UCSD-AML1 (cell line): ENCODE results near the gene EEFSEC.
A peak's percentile ranks its signal among the peaks of the same experiment; 100 is the strongest.

Experiments used
- DNase-seq: peaks from one replicate; lab custom pipeline; 2025; ENCODE audit not compliant: unreplicated experiment; lab: John Stamatoyannopoulos, UW

Gene EEFSEC

GRCh38 chr3:128421966-128422365 is 268.7 kb downstream of the EEFSEC start:
- DNase-seq = no peak

- DNase-seq = no peak
These were observed 269.7 kb downstream of the EEFSEC start for GRCh38 chr3:128422762-128423524.

GRCh38 chr3:128423525-128424147 is 270.4 kb downstream of the EEFSEC start:
- no peak for DNase-seq

GRCh38 chr3:128424508-128425069 is 271.3 kb downstream of the EEFSEC start:
- DNase-seq = no peak

GRCh38 chr3:128425142-128425845 is 272.0 kb downstream of the EEFSEC start:
- no peak for DNase-seq

- DNase-seq = no peak
These were observed 272.5 kb downstream of the EEFSEC start for GRCh38 chr3:128425846-128426127.

GRCh38 chr3:128426128-128426921 is 273.0 kb downstream of the EEFSEC start:
- peak; percentile 70 for DNase-seq

- no peak for DNase-seq
These were observed 274.0 kb downstream of the EEFSEC start for GRCh38 chr3:128427175-128427857.

GRCh38 chr3:128427872-128428822 is 274.9 kb downstream of the EEFSEC start:
- no peak for DNase-seq

GRCh38 chr3:128429275-128429674 is 276.0 kb downstream of the EEFSEC start:
- no peak for DNase-seq

GRCh38 chr3:128429751-128430150 is 276.5 kb downstream of the EEFSEC start:
- no peak for DNase-seq

- no peak for DNase-seq
These were observed 277.0 kb downstream of the EEFSEC start for GRCh38 chr3:128430301-128430700.

- DNase-seq = no peak
These were observed 277.4 kb downstream of the EEFSEC start for GRCh38 chr3:128430731-128431130.

GRCh38 chr3:128431803-128432300 is 278.6 kb downstream of the EEFSEC start:
- DNase-seq = no peak

- no peak for DNase-seq
These were observed 279.2 kb downstream of the EEFSEC start for GRCh38 chr3:128432301-128432970.

- DNase-seq = no peak
These were observed 279.9 kb downstream of the EEFSEC start for GRCh38 chr3:128432971-128433836.

GRCh38 chr3:128433837-128434165 is 280.5 kb downstream of the EEFSEC start:
- no peak for DNase-seq

GRCh38 chr3:128434524-128434923 is 281.2 kb downstream of the EEFSEC start:
- no peak for DNase-seq
